Measurements from ENCODE around the gene MAP4K5. TPM values are rescaled to one million over a fixed set of nuclear protein-coding genes. Genes with fewer than 3 reads are reported as not detected.
"Not testable (repeated sequence)": the region's sequence is repeated elsewhere in the genome, so short reads cannot be mapped to it uniquely, and the experiment has no call there.

Gene MAP4K5
- total and polyA plus RNA-seq, 5 donors = 8.4 to 29.0 (median 20.4) TPM

DNA sequence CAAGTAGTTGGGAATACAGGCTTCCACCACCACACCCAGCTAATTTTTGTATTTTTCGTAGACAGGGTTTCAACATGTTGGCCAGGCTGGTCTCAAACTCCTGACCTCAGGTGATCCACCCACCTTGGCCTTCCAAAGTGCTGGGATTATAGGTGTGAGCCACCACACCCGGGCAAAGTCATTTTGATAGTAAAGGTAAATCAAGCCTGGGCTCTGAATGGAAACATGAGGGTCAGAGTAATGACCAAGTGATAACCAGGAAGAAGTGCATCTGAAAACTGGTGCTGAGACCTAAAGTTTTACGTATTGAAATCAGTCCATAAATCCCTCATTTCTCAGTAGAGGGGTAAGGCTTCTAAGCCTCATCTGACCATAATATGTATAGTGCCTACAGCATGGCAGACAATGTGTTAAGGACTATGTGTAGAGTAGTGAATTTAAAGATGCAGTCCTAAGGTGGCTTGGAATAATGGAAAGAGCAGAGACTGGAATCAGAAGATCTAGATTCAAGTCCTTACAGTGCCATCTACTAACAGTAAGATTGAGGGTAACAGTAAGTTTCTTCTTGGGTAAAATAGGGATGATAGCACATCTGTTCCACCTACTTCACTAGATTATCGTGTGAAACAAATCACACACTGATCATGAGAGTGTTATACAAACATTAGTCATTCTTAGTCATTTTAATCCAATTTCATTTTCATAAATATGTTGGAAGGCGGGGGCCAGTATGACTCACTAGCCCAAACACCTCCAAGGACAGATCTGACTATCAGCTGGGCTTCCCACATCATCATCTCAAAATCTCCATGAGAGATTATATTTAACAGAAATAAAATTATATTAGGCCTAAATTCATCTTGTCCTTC is 11.2 kb downstream of the MAP4K5 start:
- Histone ChIP-seq H3K4me1 (ENCODE audit: control insufficient read depth, insufficient read depth, low read length) (peaks cover 1% of the 10 kb centered on the region), H3K27ac (ENCODE audit: low read length) (no peak overlapping the region), H3K9me3 (ENCODE audit: control insufficient read depth, low read length) (no peaks in the 10 kb centered on the region), H3K27me3 (ENCODE audit: control insufficient read depth, insufficient read depth) (no peaks in the 10 kb centered on the region), H3K4me3 (ENCODE audit: low read length) (no peak overlapping the region)
- WGBS = 63% methylated on average over 5 of the region's 5 CpGs
- intact Hi-C loops (cut with DNase I) = no loop called here
- ATAC-seq (peak; percentile 14 to 45), DNase-seq (no peak)

DNA sequence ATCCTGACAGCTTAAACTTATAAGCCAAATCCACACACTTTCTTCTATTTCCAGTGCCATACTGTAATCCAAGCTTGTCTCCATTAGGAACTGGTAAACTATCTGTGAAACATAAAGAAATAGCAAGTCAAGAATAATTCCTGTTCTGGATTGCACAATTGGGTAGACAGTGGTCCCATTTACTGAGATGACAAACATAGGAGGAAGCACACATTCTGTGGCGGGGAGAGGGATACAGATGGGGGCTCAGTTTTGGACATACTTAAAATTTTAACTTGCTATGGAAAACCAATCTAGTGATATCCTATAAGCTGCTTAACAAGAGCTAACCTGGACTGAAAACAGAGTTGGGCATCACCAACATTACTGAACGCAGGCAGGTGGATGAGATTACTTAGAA is 16.3 kb downstream of the MAP4K5 start:
- WGBS = 90% methylated on average over 2 of the region's 2 CpGs
- ATAC-seq = no peak

DNA sequence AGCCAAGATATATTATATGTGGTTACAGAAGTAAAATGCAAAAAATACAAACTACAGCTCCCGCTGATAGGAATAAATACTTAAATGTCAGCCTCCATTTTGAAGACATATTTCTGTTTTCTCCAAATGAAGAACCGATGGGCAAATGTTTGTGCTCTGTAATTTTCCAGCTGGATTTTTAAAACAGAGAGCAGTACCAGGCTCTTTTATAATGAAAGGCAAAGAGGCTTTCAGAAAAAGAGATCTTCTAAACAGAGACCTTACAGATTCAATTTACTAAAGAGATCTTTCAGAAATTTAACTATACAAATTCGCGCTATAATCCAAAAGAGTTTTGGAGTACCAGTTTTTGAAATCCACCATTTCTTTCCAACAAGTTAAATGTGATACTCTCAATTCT is 19.9 kb downstream of the MAP4K5 start:
- H3K4me1 ChIP-seq (ENCODE audit: control insufficient read depth, insufficient read depth, low read length) = no peaks in the 10 kb centered on the region
- no peaks in the 10 kb centered on the region for H3K9me3 ChIP-seq (ENCODE audit: control insufficient read depth, low read length)
- WGBS = 93% methylated on average over 4 of the region's 4 CpGs
- no peak for DNase-seq
- no peak overlapping the region for H3K4me3 ChIP-seq (ENCODE audit: low read length)
- H3K27me3 ChIP-seq (ENCODE audit: control insufficient read depth, insufficient read depth) = no peaks in the 10 kb centered on the region
- no peak overlapping the region for H3K27ac ChIP-seq (ENCODE audit: low read length)
- intact Hi-C loops (cut with DNase I) = no loop called here
- ATAC-seq = no peak

More for the DNA sequence above, 16.3 kb downstream of the MAP4K5 start:
- H3K9me3 ChIP-seq (ENCODE audit: control insufficient read depth, low read length) = no peaks in the 10 kb centered on the region
- intact Hi-C loops (cut with DNase I) = no loop called here
- no peak overlapping the region for H3K4me3 ChIP-seq (ENCODE audit: low read length)
- no peaks in the 10 kb centered on the region for H3K27me3 ChIP-seq (ENCODE audit: control insufficient read depth, insufficient read depth)
- peaks cover 1% of the 10 kb centered on the region for H3K4me1 ChIP-seq (ENCODE audit: control insufficient read depth, insufficient read depth, low read length)
- no peak for DNase-seq
- no peak overlapping the region for H3K27ac ChIP-seq (ENCODE audit: low read length)

DNA sequence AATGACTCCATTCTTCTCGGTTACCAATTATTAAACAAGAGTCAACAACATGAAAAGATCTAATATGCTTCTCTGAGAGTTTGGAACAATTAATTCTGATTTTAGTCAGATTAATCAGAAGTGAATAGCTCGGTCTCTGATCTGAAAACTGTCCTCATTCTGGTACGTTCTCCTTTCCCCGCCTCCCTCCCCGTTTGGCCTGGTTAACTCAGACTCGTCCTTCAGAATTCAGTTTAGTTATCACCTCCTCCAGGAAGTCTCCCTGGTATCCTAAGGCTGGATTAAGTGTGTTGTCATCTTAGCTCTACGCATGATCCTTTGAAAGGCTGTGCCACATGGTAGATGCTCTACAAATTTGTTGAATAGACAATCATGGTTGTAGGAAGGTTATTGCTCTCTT is 22.2 kb downstream of the MAP4K5 start:
- Histone ChIP-seq H3K4me1 (ENCODE audit: control insufficient read depth, insufficient read depth, low read length) (no peaks in the 10 kb centered on the region), H3K27ac (ENCODE audit: low read length) (no peak overlapping the region), H3K4me3 (ENCODE audit: low read length) (no peak overlapping the region), H3K9me3 (ENCODE audit: control insufficient read depth, low read length) (no peaks in the 10 kb centered on the region), H3K27me3 (ENCODE audit: control insufficient read depth, insufficient read depth) (no peaks in the 10 kb centered on the region)
- 89% methylated on average over 7 of the region's 7 CpGs for WGBS
- intact Hi-C loops (cut with DNase I) = no loop called here
- DNase-seq = no peak
- no peak for ATAC-seq

DNA sequence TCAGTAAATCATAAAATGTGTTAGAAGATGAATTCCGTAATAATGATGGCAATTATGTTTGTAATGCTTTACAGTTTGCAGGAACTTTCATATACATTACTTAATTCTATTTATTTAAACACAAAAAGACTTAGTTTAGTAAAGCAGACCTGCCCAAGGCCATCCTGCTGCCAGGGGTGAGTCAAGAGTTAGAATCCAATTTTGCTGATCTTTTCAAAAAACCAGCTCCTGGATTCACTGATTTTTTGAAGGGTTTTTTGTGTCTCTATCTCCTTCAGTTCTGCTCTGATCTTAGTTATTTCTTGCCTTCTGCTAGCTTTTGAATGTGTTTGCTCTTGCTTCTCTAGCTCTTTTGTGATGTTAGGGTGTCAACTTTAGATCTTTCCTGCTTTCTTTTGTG is 25.3 kb downstream of the MAP4K5 start:
- intact Hi-C loops (cut with DNase I) = not testable (repeated sequence)
- WGBS = 97% methylated on average over 1 of the region's 1 CpG

DNA sequence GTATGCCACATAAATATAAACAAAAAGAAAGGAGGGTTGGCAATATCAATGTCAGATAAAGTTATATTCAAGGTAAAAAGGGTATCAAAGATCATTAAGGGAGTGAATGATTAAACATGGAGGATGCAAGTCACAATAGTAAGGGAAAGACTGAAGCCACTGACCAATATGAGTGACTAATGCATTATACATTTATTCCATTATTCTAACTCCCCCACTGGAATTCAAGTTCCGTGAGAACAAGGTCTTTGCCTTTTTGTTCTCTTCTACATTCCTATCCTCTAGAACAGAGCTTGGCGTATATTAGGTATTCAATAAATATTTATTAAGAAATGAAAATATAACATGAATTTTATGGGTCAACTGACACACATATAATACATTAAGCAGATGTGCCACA is 30.7 kb downstream of the MAP4K5 start:
- Histone ChIP-seq H3K27me3 (ENCODE audit: control insufficient read depth, insufficient read depth) (no peaks in the 10 kb centered on the region), H3K9me3 (ENCODE audit: control insufficient read depth, low read length) (no peaks in the 10 kb centered on the region), H3K4me3 (ENCODE audit: low read length) (no peak overlapping the region), H3K4me1 (ENCODE audit: control insufficient read depth, insufficient read depth, low read length) (peaks cover 1% of the 10 kb centered on the region), H3K27ac (ENCODE audit: low read length) (no peak overlapping the region)
- ATAC-seq = no peak
- intact Hi-C loops (cut with DNase I) = no loop called here
- DNase-seq = no peak
- 95% methylated on average over 2 of the region's 2 CpGs for WGBS

More for the DNA sequence above, 25.3 kb downstream of the MAP4K5 start:
- DNase-seq; H3K27ac ChIP-seq (ENCODE audit: low read length); H3K4me1 ChIP-seq (ENCODE audit: control insufficient read depth, insufficient read depth, low read length); H3K27me3 ChIP-seq (ENCODE audit: control insufficient read depth, insufficient read depth); H3K4me3 ChIP-seq (ENCODE audit: low read length); ATAC-seq; H3K9me3 ChIP-seq (ENCODE audit: control insufficient read depth, low read length): not testable (repeated sequence)

DNA sequence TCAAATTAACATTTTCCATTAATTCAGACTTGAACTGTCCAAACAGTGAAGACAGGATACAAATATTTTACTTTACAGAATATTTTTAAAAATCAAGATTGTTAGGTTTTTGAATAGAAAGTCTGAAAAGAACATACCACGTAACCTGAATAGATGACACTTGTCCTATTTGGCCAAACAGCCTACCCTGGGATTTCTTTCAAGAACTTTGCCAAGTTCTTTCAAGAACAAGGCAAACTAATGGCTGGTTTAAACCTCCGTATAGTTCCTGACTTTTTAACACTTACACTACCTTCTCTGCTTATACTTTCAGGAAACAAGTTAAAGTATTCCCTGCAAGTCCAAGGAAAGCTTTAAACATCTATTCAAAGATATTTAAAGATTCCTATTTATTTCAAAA is 35.0 kb downstream of the MAP4K5 start:
- no peak for DNase-seq
- Histone ChIP-seq H3K4me1 (ENCODE audit: control insufficient read depth, insufficient read depth, low read length) (peaks cover 1% of the 10 kb centered on the region), H3K4me3 (ENCODE audit: low read length) (no peak overlapping the region), H3K27ac (ENCODE audit: low read length) (no peak overlapping the region), H3K9me3 (ENCODE audit: control insufficient read depth, low read length) (no peaks in the 10 kb centered on the region), H3K27me3 (ENCODE audit: control insufficient read depth, insufficient read depth) (no peaks in the 10 kb centered on the region)
- 22% methylated on average over 2 of the region's 2 CpGs for WGBS
- intact Hi-C loops (cut with DNase I) = no loop called here
- no peak for ATAC-seq

DNA sequence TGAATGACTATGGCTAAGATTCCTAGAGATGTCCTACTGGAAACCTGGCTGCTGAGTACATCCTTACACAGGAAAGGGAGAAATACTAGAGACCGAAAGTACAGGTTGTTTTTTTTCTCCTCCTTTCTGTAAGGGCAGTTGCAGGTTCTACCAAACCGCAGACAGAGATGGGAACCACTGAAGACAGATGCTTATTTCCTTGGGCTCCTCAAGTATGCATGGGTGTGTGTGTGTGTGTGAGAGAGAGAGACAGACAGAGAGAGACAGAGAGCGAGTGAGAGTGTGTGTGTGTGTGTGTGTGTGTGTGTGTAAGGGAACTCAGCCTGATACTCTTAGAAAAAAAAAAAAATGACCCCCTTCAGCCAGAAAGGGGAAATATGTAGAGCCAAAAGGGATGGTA is 42.5 kb downstream of the MAP4K5 start:
- DNase-seq (no peak), ATAC-seq (no peak)
- Histone ChIP-seq H3K4me1 (ENCODE audit: control insufficient read depth, insufficient read depth, low read length) (peaks cover 2% of the 10 kb centered on the region), H3K4me3 (ENCODE audit: low read length) (no peak overlapping the region), H3K9me3 (ENCODE audit: control insufficient read depth, low read length) (no peaks in the 10 kb centered on the region), H3K27me3 (ENCODE audit: control insufficient read depth, insufficient read depth) (no peaks in the 10 kb centered on the region), H3K27ac (ENCODE audit: low read length) (no peak overlapping the region)
- WGBS = 91% methylated on average over 3 of the region's 3 CpGs
- intact Hi-C loops (cut with DNase I) = no loop called here

DNA sequence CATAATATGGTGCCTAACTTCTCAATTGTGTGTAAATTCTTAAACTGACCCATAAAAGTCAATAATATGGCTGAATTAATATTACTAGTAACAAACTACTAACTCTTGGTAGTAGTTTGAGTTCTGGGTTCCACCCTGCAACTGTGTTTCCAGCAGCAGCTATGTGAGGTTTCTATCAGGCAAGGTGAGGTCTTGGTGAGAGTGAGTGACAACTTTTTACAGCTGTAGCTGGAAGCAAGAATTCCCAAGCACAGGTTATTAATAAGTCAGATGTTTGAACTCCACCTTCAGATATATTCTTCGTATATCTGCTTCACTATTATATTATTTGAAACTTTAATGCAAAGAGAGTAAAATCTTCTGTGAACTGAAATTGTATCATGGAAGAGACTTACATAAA is 43.8 kb downstream of the MAP4K5 start:
- WGBS = 94% methylated on average over 1 of the region's 1 CpG
- no peak for DNase-seq
- Histone ChIP-seq H3K9me3 (ENCODE audit: control insufficient read depth, low read length) (no peaks in the 10 kb centered on the region), H3K27me3 (ENCODE audit: control insufficient read depth, insufficient read depth) (no peaks in the 10 kb centered on the region), H3K4me3 (ENCODE audit: low read length) (no peak overlapping the region), H3K27ac (ENCODE audit: low read length) (no peak overlapping the region), H3K4me1 (ENCODE audit: control insufficient read depth, insufficient read depth, low read length) (peaks cover 2% of the 10 kb centered on the region)
- intact Hi-C loops (cut with DNase I) = no loop called here
- ATAC-seq = no peak

DNA sequence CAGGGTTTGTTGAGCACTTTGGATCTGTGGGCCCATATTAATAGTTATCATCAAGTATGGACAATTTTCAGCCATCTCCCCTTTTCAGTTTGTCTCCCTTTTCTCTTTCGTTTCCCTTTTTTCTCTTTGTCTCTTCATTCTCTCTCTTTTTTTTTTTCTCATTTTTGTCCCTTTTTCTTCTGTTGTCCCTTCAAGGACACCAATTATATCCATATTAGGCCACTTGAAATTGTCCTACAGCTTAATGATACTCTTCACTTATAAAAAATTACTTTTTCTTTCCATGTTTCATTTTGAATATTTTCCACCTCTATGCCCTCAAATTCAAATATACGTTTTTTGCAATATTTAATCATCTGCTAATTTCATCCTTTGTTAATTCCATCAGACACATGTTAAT is 53.3 kb downstream of the MAP4K5 start:
- no peaks in the 10 kb centered on the region for H3K9me3 ChIP-seq (ENCODE audit: control insufficient read depth, low read length)
- ATAC-seq (no peak), DNase-seq (no peak)
- H3K4me1 ChIP-seq (ENCODE audit: control insufficient read depth, insufficient read depth, low read length) = no peaks in the 10 kb centered on the region
- no peak overlapping the region for H3K27ac ChIP-seq (ENCODE audit: low read length)
- H3K4me3 ChIP-seq (ENCODE audit: low read length) = no peak overlapping the region
- no peaks in the 10 kb centered on the region for H3K27me3 ChIP-seq (ENCODE audit: control insufficient read depth, insufficient read depth)
- intact Hi-C loops (cut with DNase I) = no loop called here
- 93% methylated on average over 2 of the region's 2 CpGs for WGBS

DNA sequence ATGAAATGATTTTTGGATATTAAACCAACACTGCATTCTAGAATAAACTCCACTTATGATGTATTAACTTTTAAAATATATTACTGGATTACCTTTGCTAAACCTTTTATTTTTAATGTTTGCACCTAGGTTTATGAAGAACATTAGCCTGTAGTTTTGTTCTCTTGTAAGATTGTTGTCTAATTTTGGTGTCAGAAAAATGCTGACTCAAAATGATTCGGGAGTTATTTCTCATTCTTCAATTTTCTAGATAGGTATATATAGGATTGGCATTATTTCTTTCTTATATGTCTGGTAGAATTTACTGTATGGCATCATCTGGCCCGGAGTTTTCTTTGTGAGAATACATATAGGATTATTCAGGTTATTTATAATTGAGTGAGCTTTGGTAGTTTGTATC is 54.6 kb downstream of the MAP4K5 start:
- DNase-seq = no peak
- ATAC-seq = no peak
- 92% methylated on average over 2 of the region's 2 CpGs for WGBS
- no peak overlapping the region for H3K4me3 ChIP-seq (ENCODE audit: low read length)
- H3K27ac ChIP-seq (ENCODE audit: low read length) = no peak overlapping the region
- no peaks in the 10 kb centered on the region for H3K9me3 ChIP-seq (ENCODE audit: control insufficient read depth, low read length)
- intact Hi-C loops (cut with DNase I) = no loop called here
- no peaks in the 10 kb centered on the region for H3K27me3 ChIP-seq (ENCODE audit: control insufficient read depth, insufficient read depth)
- H3K4me1 ChIP-seq (ENCODE audit: control insufficient read depth, insufficient read depth, low read length) = no peaks in the 10 kb centered on the region

DNA sequence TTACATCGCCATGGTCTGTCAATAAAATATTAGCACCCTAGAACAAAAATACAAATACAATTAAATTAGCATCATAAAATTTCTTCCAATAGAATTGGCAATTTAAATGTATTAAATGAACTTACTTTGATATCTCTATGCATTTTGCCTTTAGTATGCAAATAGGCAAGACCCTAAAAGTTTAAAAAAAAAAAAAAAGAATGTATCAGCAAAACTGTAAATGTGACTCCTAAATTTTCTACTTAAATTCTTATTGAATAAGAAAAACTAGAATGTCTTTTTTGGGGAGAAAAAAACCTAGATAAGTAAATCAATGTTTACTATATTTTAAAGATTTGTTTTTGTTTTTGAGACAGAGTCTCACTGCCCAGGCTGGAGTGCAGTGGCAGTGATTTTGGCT is 56.2 kb downstream of the MAP4K5 start:
- Histone ChIP-seq H3K4me1 (ENCODE audit: control insufficient read depth, insufficient read depth, low read length) (no peaks in the 10 kb centered on the region), H3K27ac (ENCODE audit: low read length) (no peak overlapping the region), H3K9me3 (ENCODE audit: control insufficient read depth, low read length) (no peaks in the 10 kb centered on the region), H3K27me3 (ENCODE audit: control insufficient read depth, insufficient read depth) (no peaks in the 10 kb centered on the region), H3K4me3 (ENCODE audit: low read length) (no peak overlapping the region)
- intact Hi-C loops (cut with DNase I) = no loop called here
- 100% methylated on average over 1 of the region's 1 CpG for WGBS
- no peak for ATAC-seq
- DNase-seq = no peak

All from right cardiac atrium (tissue), 5 donors.